ENCODE results near the gene WNT4. TPM values are rescaled to one million over a fixed set of nuclear protein-coding genes. Genes with fewer than 3 reads are reported as not detected.

Gene WNT4
- not detected in 2 replicates for total RNA-seq

GRCh38 chr1:22143065-22144033 is at the start of gene WNT4:
Gene WNT4, minus strand, starts transcription at chr1:22143097. Its CDS starts 175 bp downstream, at chr1:22142922.

Other genes starting within 250 kb of the WNT4 start
- gene HSPG2, start 205.8 kb downstream of the WNT4 start, total RNA-seq = 600 and 665 TPM in 2 replicates
- gene CELA3B, start 166.1 kb downstream of the WNT4 start, total RNA-seq = not detected in 2 replicates
- not detected in 2 replicates for gene CELA3A, start 141.4 kb downstream of the WNT4 start, total RNA-seq
- 278 and 290 TPM in 2 replicates for gene CDC42, start 90.4 kb downstream of the WNT4 start, total RNA-seq